ENCODE data around the gene AGBL2. TPM values are rescaled to one million over a fixed set of nuclear protein-coding genes. Genes with fewer than 3 reads are reported as not detected.

The AGBL2 gene
- total and polyA plus RNA-seq, 2 of the 8 experiments (the other 6 are each of a cell fraction or from before 2014, with no cell fraction given): 2.1 to 6.5 TPM

GRCh38 chr11:47725442-47726117 is 10.4 kb upstream of the AGBL2 start:
- POLR2A ChIA-PET (ENCODE audit: partially characterized antibody): interaction anchor here (0.6 to 2.3 kb wide), 6 partner anchors 9 to 41 kb away, joined by 3 to 6 read pairs (median 4); partner anchors contain the start of genes AGBL2 and FNBP4
- WGBS, 2 experiments (ENCODE audit: extremely low coverage in 1 of 2, insufficient coverage in 1 of 2, insufficient read length in 1 of 2, insufficient replicate concordance in 2 of 2, low coverage in 1 of 2, low lambda C conversion rate in 2 of 2, missing lambda C conversion rate in 1 of 2): 90% methylated on average over 3 of the region's 3 CpGs; no CpG with 5 or more reads in 1 of the 2 experiments
- CTCF ChIA-PET (ENCODE audit: partially characterized antibody): no interaction called here
- no peaks in the 10 kb centered on the region for H3K79me2 ChIP-seq (ENCODE audit: control insufficient read depth in 1 of 2, insufficient read depth in 2 of 2, low read length in 2 of 2)
- no peak overlapping the region for H4K5ac ChIP-seq (ENCODE audit: insufficient read length, low read depth, low read length)
- no peak overlapping the region for H3K4ac ChIP-seq (replicated peaks; ENCODE audit: insufficient read length, low read depth, low read length)
- no peak overlapping the region for H2BK120ac ChIP-seq (replicated peaks; ENCODE audit: low read depth, low read length)
- H3K27me3 ChIP-seq (replicated peaks in 1 of 4; ENCODE audit: control insufficient read depth in 3 of 4, extremely low read depth in 1 of 4, insufficient read depth in 3 of 4, low read length in 3 of 4): no peaks in the 10 kb centered on the region
- no peak overlapping the region for H2BK15ac ChIP-seq (ENCODE audit: low read length)
- no peak overlapping the region for H3K56ac ChIP-seq (replicated peaks; ENCODE audit: insufficient read length, low read depth, low read length)
- no peaks in the 10 kb centered on the region for H3K4me1 ChIP-seq (replicated peaks in 1 of 4; ENCODE audit: control insufficient read depth in 3 of 4, insufficient read depth in 4 of 4, low read length in 3 of 4)
- H3K9ac ChIP-seq (replicated peaks in 1 of 4; ENCODE audit: extremely low read depth in 1 of 4, low read depth in 3 of 4, low read length in 3 of 4): no peak overlapping the region
- H3K79me1 ChIP-seq (ENCODE audit: low read depth, low read length): no peaks in the 10 kb centered on the region
- no peak overlapping the region for H4K91ac ChIP-seq (replicated peaks; ENCODE audit: insufficient read length, low read length)
- no peak overlapping the region for H3K18ac ChIP-seq (ENCODE audit: extremely low read depth, low read length)
- no peak for DNase-seq (ENCODE audit: low read depth in 1 of 2, low spot score in 2 of 2)
- H2BK20ac ChIP-seq (ENCODE audit: low read length): no peak overlapping the region
- no peak overlapping the region for H3K14ac ChIP-seq (ENCODE audit: insufficient read length)
- no peak overlapping the region for H4K8ac ChIP-seq (ENCODE audit: extremely low read depth, insufficient read depth, low read length)
- no peak overlapping the region for H2AFZ ChIP-seq (ENCODE audit: low read length)
- FAIRE-seq: no peak
- no peak overlapping the region for H2BK5ac ChIP-seq (ENCODE audit: low read depth, low read length)
- no peak overlapping the region for H2BK12ac ChIP-seq (ENCODE audit: low read depth, low read length)
- H3K23ac ChIP-seq (ENCODE audit: insufficient read length): no peak overlapping the region
- H3K23me2 ChIP-seq (ENCODE audit: low read depth, low read length): no peaks in the 10 kb centered on the region
- H3K9me3 ChIP-seq (ENCODE audit: insufficient read depth in 2 of 2, low read depth in 1 of 2, low read length in 1 of 2): no peaks in the 10 kb centered on the region
- peaks cover 0 to 5% of the 10 kb centered on the region in 2 experiments for H4K20me1 ChIP-seq (replicated peaks in 1 of 2; ENCODE audit: control insufficient read depth in 1 of 2, insufficient read depth in 2 of 2, low read length in 2 of 2)
- H2AK5ac ChIP-seq (ENCODE audit: low read depth, low read length): no peak overlapping the region
- no peak overlapping the region for H3K27ac ChIP-seq (ENCODE audit: low read depth, low read length)
- no peak overlapping the region for H3K4me3 ChIP-seq (ENCODE audit: extremely low read depth in 1 of 4, insufficient read depth in 2 of 4, low read depth in 3 of 4, low read length in 4 of 4)
- H3K36me3 ChIP-seq (ENCODE audit: control insufficient read depth in 2 of 4, insufficient read depth in 4 of 4, low read length in 3 of 4): peaks cover 31 to 83% (median 60%) of the 10 kb centered on the region in 4 experiments
- H3K4me2 ChIP-seq (ENCODE audit: insufficient read depth in 1 of 2, low read depth in 2 of 2, low read length in 2 of 2): no peak overlapping the region

All from H1 (cell line).